GM19099 (cell line): ENCODE results near the gene BCL6B.

ENCODE experiments used
- POLR2A ChIP-seq: IDR thresholded peaks from 3 replicates; pipeline ENCODE4 v1.6.1; 2011; ENCODE audit warnings: low read depth; ENCODE audit not compliant: insufficient read length; ENCODE audit errors: extremely low read depth

Gene BCL6B

DNA sequence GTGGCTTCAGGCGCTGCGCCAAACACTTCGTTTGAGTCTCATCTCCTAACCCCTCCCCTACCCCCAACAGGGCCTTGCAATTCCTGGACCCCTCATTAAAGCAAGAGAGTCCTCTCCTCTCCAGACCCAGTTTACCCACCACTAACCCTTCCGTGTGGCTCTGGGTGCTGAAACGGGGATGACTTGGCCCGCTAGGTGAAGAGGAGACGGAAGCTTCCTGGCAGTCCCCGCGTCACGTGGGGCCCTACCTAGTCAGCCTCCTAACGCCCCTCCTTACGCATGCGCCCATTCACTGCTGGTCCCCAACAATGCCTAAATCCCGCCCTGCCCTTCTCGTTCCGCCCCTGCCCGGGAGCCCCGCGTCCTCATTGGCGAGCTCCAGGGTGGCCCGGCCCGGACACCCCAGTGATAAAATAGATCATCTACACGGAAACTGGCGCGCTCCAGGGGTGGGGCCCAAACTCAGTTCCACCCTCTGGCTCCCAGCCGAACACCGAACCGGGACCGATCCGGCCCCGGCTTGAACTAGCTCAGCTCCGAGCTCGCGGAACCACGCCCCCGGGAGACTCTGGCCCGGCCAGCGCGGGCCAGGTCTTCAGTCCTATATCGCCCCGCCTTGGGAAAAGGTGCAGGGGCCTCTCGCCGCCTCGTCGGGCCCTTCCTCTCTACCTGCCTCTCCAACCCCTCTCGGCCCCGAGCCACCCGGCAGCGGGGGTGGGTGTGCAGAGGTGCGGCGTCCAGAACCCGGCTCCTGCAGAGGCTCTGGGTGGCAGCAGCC lies 12.9 kb downstream of the BCL6B start, which contains the start of gene SLC16A13:
Gene SLC16A13, plus strand, starts transcription at position 425 of the 778 bp plus-strand sequence. CDS start 368 bp downstream, outside the sequence.
- peak; percentile 96 for TF ChIP-seq POLR2A

DNA sequence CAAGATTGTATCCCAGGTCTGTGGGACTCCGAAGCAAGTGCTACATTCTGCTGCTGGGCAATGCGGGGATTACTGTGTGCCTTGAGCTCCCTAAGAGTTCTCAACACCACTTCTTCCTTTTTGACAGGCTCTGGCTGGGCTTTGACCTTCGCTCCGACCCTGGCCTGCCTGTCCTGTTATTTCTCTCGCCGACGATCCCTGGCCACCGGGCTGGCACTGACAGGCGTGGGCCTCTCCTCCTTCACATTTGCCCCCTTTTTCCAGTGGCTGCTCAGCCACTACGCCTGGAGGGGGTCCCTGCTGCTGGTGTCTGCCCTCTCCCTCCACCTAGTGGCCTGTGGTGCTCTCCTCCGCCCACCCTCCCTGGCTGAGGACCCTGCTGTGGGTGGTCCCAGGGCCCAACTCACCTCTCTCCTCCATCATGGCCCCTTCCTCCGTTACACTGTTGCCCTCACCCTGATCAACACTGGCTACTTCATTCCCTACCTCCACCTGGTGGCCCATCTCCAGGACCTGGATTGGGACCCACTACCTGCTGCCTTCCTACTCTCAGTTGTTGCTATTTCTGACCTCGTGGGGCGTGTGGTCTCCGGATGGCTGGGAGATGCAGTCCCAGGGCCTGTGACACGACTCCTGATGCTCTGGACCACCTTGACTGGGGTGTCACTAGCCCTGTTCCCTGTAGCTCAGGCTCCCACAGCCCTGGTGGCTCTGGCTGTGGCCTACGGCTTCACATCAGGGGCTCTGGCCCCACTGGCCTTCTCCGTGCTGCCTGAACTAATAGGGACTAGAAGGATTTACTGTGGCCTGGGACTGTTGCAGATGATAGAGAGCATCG lies 15.4 kb downstream of the BCL6B start:
- TF ChIP-seq POLR2A = no peak

- TF ChIP-seq POLR2A = no peak
Observed at GRCh38 chr17:7039832-7040231, 17.0 kb downstream of the BCL6B start.

GRCh38 chr17:7041607-7042500 lies 19.0 kb downstream of the BCL6B start:
- no peak for TF ChIP-seq POLR2A

DNA sequence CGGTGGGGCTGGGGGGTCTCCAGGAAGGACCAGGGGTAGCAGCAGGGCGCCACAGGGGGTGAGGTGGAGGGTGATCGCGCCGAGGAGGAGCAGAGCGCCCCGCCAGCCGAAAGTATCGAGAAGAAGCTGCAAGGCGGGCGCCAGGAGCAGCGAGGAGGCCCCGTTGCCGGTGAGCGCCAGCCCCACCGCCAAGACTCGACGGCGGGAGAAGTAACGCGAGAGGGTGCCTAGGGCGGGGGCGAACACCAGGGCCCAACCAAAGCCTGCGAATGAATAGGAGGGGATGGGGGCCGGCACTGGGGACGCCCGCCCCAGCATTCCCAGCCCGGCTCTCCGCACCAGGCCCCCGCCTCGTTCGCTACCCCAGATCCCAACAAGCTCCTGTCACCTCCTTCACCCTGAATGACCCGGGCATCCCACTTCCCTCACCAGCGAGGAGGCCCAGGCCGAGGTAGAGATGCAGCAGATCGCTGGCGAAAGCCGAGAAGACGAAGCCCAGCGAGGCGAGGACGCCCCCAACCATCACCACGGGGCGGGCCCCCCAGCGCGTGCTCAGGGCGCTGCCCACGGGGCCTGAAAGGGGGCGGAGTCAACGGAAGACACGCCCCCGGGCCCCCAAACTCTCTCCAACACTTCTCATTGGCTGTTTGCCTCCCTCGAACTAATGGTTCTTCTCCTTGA lies 19.8 kb downstream of the BCL6B start:
- peak; percentile 42 for TF ChIP-seq POLR2A

- TF ChIP-seq POLR2A = no peak
Observed at GRCh38 chr17:7043182-7043496, 20.3 kb downstream of the BCL6B start.

DNA sequence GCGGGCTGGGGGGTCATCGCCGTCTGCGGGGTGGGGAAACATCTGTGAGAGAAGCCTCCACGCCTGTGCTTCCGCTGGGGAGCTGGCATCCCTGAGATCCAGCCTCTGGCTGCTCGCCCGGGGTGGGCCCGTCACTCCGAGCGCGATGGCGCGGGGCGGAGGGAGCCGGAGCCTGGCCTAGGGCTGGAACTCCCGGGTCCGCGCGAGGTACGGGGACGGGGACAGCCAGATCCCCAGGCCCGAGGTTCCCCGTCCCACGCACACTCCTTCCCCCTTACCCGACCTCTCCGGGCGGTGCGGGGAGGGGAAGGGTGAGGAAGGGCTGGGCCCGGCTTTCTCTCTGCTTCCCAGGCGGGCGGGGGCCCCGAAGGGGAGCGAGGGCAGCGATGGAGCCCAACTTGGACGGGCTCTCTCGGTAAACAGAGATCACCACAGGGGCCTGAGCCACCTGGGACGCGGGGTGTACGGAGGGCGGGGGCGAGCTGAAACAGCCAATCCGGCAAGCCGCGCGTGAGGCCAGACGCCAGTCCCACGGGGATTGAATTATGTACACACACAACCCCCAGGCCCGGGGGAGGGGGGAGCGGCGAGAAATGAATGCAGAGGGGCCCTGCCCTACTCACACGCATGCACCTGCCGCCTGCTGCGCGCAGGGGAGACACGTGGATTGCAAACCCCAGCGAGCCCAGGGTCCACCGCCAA lies 20.8 kb downstream of the BCL6B start, which contains the start of gene SLC16A11:
Gene SLC16A11, minus strand, starts transcription at position 596 of the 702 bp plus-strand sequence. Its CDS starts 579 bp downstream, at position 17.
- TF ChIP-seq POLR2A = no peak

- TF ChIP-seq POLR2A = no peak
Observed at GRCh38 chr17:7045492-7046126, 22.8 kb downstream of the BCL6B start.

- TF ChIP-seq POLR2A = no peak
Observed at GRCh38 chr17:7046127-7046724, 23.4 kb downstream of the BCL6B start.

DNA sequence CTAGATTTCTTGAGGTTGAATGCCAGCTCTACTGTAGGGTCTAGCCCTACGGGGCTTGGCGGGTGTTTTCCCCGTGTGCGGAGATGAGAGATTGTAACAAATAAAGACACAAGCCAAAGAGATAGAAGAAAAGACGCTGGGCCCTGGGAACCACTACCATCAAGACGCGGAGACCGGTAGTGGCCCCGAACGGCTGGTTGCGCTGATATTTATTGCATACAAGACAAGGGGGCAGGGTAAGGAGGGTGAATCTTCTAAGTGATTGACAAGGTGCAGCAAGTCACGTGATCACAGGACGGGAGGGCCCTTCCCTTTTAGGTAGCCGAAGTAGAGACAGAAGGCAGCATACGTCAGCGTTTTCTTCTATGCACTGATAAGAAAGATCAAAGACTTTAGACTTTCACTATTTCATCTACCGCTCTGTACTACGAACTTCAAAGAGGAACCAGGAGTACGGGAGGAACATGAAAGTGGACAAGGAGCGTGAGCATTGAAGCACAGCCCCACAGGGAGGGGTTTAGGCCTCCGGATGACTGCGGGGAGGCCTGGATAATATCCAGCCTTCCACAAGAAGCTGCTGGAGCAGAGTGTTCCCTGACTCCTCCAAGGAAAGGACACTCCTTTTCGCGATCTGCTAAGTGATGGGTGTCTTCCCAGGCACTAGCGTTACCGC lies 24.0 kb downstream of the BCL6B start:
- TF ChIP-seq POLR2A = peak; percentile 18

DNA sequence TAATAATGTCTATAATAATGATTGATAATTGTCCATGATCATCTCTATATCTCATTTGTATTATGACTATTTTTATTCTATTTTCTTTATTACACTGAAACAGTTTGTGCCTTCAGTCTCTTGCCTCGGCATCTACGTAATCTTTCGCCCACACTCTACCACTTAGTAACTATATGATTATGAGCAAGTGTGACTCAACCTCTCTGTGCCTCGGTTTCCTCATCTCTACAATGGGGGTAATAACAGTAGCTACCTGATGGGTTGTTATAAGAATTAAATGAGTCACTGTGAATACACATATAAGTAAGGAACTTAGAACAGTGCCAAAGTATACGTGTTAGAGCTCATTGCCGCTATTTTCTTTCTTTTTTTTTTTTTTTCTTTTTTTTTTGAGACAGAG lies 24.7 kb downstream of the BCL6B start:
- no peak for TF ChIP-seq POLR2A

- no peak for TF ChIP-seq POLR2A
Observed at GRCh38 chr17:7048968-7049367, 26.1 kb downstream of the BCL6B start.
